Fibroblast of lung (primary cell): ENCODE data around the gene DAPK1.

Experiments used
- EZH2 ChIP-seq: IDR thresholded peaks from 2 replicates; pipeline ENCODE4 v1.5.1; 2012; ENCODE audit warnings: low read length, control low read depth, mild to moderate bottlenecking; ENCODE audit errors: missing control alignments
- TF ChIP-seq, protein P1 (sequence below), 2 donors: IDR thresholded peaks in 1 of 2; conservative IDR thresholded peaks in 1 of 2; 1 replicate in 1 of 2; 2 replicates in 1 of 2; pipeline ENCODE4 v1.5.1; 2011 to 2012; ENCODE audit warnings: low read length in 2 of 2, control low read depth in 1 of 2, inconsistent platforms in 1 of 2, low read depth in 1 of 2, mild to moderate bottlenecking in 1 of 2

DNA sequence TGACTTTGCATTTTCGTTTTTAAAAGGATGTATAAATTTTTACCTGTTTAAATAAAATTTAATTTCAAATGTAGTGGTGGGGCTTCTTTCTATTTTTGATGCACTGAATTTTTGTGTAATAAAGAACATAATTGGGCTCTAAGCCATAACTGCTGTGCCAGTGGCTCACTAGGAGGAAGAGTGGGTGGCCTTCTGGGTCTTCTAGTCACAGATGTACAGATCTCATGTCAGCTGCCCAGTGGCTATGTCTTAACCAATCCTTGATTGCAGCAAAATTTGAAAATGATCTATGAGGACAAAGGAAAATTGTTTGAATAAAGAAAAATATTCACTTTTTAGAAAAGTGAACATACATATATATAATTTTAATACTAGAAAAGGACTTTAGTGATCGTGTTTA lies 233.7 kb downstream of the DAPK1 start:
- TF ChIP-seq, protein P1, sequence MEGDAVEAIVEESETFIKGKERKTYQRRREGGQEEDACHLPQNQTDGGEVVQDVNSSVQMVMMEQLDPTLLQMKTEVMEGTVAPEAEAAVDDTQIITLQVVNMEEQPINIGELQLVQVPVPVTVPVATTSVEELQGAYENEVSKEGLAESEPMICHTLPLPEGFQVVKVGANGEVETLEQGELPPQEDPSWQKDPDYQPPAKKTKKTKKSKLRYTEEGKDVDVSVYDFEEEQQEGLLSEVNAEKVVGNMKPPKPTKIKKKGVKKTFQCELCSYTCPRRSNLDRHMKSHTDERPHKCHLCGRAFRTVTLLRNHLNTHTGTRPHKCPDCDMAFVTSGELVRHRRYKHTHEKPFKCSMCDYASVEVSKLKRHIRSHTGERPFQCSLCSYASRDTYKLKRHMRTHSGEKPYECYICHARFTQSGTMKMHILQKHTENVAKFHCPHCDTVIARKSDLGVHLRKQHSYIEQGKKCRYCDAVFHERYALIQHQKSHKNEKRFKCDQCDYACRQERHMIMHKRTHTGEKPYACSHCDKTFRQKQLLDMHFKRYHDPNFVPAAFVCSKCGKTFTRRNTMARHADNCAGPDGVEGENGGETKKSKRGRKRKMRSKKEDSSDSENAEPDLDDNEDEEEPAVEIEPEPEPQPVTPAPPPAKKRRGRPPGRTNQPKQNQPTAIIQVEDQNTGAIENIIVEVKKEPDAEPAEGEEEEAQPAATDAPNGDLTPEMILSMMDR (conservative IDR thresholded peaks at IDR 0.05 in 1 of 2, IDR thresholded peaks at IDR 0.05 in 1 of 2; ENCODE audit: low read depth in 1 of 2, low read length in 2 of 2) = no peak
- no peak for TF ChIP-seq EZH2
